ENCODE data around the gene F3. TPM values are rescaled to one million over a fixed set of nuclear protein-coding genes. Genes with fewer than 3 reads are reported as not detected.
A peak's percentile ranks its signal among the peaks of the same experiment; 100 is the strongest.
"Not testable (repeated sequence)": the region's sequence is repeated elsewhere in the genome, so short reads cannot be mapped to it uniquely, and the experiment has no call there.

The F3 gene
- total RNA-seq, 1 donor from 2014 or later, result 6.4 TPM

DNA sequence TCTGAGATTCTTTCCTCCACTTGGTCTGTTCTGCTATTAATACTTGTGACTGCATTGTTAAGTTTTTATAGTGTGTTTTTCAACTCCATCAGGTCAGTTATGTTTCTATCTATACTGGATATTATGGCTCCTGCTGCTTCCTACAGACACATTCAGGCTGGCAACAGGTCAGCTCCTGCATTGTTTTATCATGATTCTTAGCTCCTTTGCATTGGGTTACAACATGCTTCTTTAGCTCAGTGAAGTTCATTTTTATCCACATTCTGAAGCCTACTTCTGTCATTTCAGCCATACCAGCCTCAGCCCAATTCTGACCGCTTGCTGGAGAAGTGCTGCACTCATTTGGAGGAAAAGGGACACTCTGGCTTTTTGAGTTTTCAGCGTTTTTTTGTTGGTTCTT is 37.3 kb upstream of the F3 start:
- Histone ChIP-seq H3K79me2 (ENCODE audit: low read depth) (no peaks in the 10 kb centered on the region), H4K20me1 (ENCODE audit: low read depth) (no peaks in the 10 kb centered on the region), H3K4me3 (no peak overlapping the region), H3K9me3 (ENCODE audit: low read depth) (peaks cover 4% of the 10 kb centered on the region), H2AFZ (replicated peaks) (peak overlapping the region; percentile 56), H3K27me3 (no peaks in the 10 kb centered on the region), H3K27ac (no peak overlapping the region), H3K4me1 (peaks cover 7% of the 10 kb centered on the region), H3F3A (ENCODE audit: low read depth) (no peaks in the 10 kb centered on the region), H3K36me3 (no peaks in the 10 kb centered on the region), H3K4me2 (no peak overlapping the region), H3K9ac (no peak overlapping the region)
- no peak for DNase-seq (ENCODE audit: low spot score)
- H3K27me3 Mint-ChIP-seq (ENCODE audit: insufficient read depth, low read depth), result no peaks in the 10 kb centered on the region
- peaks cover 46% of the 10 kb centered on the region for H3K9me3 Mint-ChIP-seq
- H3K4me1 Mint-ChIP-seq, result peaks cover 5% of the 10 kb centered on the region
- no peak overlapping the region for H3K4me3 Mint-ChIP-seq
- peaks cover 6% of the 10 kb centered on the region for H3K36me3 Mint-ChIP-seq
- no peak overlapping the region for H3K27ac Mint-ChIP-seq
- TF ChIP-seq EZH2phosphoT487 (IDR thresholded peaks at IDR 0.05), result no peak
- TF ChIP-seq EZH2 (IDR thresholded peaks at IDR 0.05), result no peak
- TF ChIP-seq, protein P1, sequence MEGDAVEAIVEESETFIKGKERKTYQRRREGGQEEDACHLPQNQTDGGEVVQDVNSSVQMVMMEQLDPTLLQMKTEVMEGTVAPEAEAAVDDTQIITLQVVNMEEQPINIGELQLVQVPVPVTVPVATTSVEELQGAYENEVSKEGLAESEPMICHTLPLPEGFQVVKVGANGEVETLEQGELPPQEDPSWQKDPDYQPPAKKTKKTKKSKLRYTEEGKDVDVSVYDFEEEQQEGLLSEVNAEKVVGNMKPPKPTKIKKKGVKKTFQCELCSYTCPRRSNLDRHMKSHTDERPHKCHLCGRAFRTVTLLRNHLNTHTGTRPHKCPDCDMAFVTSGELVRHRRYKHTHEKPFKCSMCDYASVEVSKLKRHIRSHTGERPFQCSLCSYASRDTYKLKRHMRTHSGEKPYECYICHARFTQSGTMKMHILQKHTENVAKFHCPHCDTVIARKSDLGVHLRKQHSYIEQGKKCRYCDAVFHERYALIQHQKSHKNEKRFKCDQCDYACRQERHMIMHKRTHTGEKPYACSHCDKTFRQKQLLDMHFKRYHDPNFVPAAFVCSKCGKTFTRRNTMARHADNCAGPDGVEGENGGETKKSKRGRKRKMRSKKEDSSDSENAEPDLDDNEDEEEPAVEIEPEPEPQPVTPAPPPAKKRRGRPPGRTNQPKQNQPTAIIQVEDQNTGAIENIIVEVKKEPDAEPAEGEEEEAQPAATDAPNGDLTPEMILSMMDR (IDR thresholded peaks at IDR 0.05), result no peak

GRCh38 chr1:94573917-94574316 is 32.4 kb upstream of the F3 start:
- H3K36me3 Mint-ChIP-seq, result peaks cover 16% of the 10 kb centered on the region
- H3F3A ChIP-seq (ENCODE audit: low read depth); H3K27me3 Mint-ChIP-seq (ENCODE audit: insufficient read depth, low read depth); H3K27ac ChIP-seq; DNase-seq (ENCODE audit: low spot score); H3K27ac Mint-ChIP-seq; H2AFZ ChIP-seq (replicated peaks); H3K36me3 ChIP-seq; H3K4me1 Mint-ChIP-seq; H3K79me2 ChIP-seq (ENCODE audit: low read depth); H4K20me1 ChIP-seq (ENCODE audit: low read depth); H3K4me3 ChIP-seq; H3K9ac ChIP-seq; H3K4me3 Mint-ChIP-seq; H3K4me2 ChIP-seq; H3K27me3 ChIP-seq; H3K4me1 ChIP-seq; H3K9me3 ChIP-seq (ENCODE audit: low read depth): not testable (repeated sequence)
- peaks cover 53% of the 10 kb centered on the region for H3K9me3 Mint-ChIP-seq

DNA sequence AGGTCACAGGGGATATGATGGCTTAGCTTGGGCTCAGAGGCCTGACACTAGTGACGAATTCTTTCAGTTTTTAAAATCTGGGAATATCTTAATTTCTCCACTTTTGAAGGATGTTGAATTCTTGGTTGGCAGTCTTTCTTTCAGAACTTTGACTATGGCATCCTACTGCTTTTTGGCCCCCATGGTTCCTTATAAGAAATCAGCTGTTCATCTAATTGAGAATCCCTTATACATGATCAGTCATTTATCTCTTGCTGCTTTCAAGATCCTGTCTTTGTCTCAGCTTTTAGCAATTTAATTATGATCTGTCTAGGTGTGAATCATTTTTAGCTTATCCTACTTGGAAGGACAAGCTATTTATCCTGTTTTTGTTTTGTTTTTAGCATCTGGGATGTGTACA is 31.2 kb upstream of the F3 start:
- Histone ChIP-seq H3K36me3 (no peaks in the 10 kb centered on the region), H3K4me3 (no peak overlapping the region), H3K4me1 (no peaks in the 10 kb centered on the region), H3K79me2 (ENCODE audit: low read depth) (no peaks in the 10 kb centered on the region), H3F3A (ENCODE audit: low read depth) (no peaks in the 10 kb centered on the region), H3K9me3 (ENCODE audit: low read depth) (no peaks in the 10 kb centered on the region), H4K20me1 (ENCODE audit: low read depth) (no peaks in the 10 kb centered on the region), H2AFZ (replicated peaks) (no peak overlapping the region), H3K27ac (no peak overlapping the region), H3K4me2 (no peak overlapping the region), H3K9ac (no peak overlapping the region), H3K27me3 (no peaks in the 10 kb centered on the region)
- Mint-ChIP-seq H3K27me3 (ENCODE audit: insufficient read depth, low read depth) (peaks cover 2% of the 10 kb centered on the region), H3K4me1 (no peaks in the 10 kb centered on the region), H3K9me3 (peaks cover 43% of the 10 kb centered on the region), H3K27ac (no peak overlapping the region), H3K36me3 (peaks cover 15% of the 10 kb centered on the region), H3K4me3 (no peak overlapping the region)
- no peak for DNase-seq (ENCODE audit: low spot score)
- TF ChIP-seq EZH2 (IDR thresholded peaks at IDR 0.05) (no peak), EZH2phosphoT487 (IDR thresholded peaks at IDR 0.05) (no peak)
- TF ChIP-seq, protein P1 (IDR thresholded peaks at IDR 0.05), result no peak

- not testable (repeated sequence) for H3K4me1 Mint-ChIP-seq; H3K4me3 ChIP-seq; H3K4me2 ChIP-seq; H2AFZ ChIP-seq (replicated peaks); H3F3A ChIP-seq (ENCODE audit: low read depth); H3K27me3 ChIP-seq; H3K4me1 ChIP-seq; DNase-seq (ENCODE audit: low spot score); H3K36me3 ChIP-seq; H3K4me3 Mint-ChIP-seq; H3K27ac ChIP-seq; H4K20me1 ChIP-seq (ENCODE audit: low read depth); H3K27me3 Mint-ChIP-seq (ENCODE audit: insufficient read depth, low read depth); H3K9ac ChIP-seq; H3K27ac Mint-ChIP-seq; H3K79me2 ChIP-seq (ENCODE audit: low read depth); H3K9me3 ChIP-seq (ENCODE audit: low read depth)
- Mint-ChIP-seq H3K9me3 (peaks cover 32% of the 10 kb centered on the region), H3K36me3 (peaks cover 11% of the 10 kb centered on the region)
Observed at GRCh38 chr1:94570965-94571364, 29.4 kb upstream of the F3 start.

DNA sequence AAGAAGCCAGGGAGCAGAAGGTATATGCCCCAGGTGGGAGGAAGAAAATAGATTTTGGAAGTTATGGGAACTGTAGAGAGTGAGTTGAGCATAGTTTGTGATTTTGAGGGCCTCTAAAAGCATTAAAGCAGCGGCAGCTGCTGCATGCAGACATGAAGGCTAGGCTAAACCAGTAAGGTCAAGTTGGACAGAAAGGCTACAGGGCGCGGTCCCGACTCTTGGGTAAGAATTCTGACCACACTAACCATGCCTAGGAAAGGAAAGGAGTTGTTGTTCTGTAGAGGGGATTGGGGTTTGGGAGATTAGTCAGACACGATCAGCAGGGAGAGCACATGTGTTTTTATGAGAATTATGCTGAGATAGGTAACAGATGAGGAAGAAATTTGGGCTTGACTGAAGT is 27.2 kb upstream of the F3 start:
- H3K4me1 ChIP-seq, result peaks cover 11% of the 10 kb centered on the region
- not testable (repeated sequence) for H2AFZ ChIP-seq (replicated peaks); H3K4me1 Mint-ChIP-seq; H3K27me3 Mint-ChIP-seq (ENCODE audit: insufficient read depth, low read depth); DNase-seq (ENCODE audit: low spot score); H3K9ac ChIP-seq; H3K4me3 ChIP-seq; H3K27me3 ChIP-seq; H3K79me2 ChIP-seq (ENCODE audit: low read depth); H3K4me3 Mint-ChIP-seq; H3K4me2 ChIP-seq; H3F3A ChIP-seq (ENCODE audit: low read depth); H3K27ac Mint-ChIP-seq; H4K20me1 ChIP-seq (ENCODE audit: low read depth); H3K36me3 ChIP-seq; H3K9me3 ChIP-seq (ENCODE audit: low read depth); H3K27ac ChIP-seq
- H3K9me3 Mint-ChIP-seq, result peaks cover 24% of the 10 kb centered on the region
- peaks cover 11% of the 10 kb centered on the region for H3K36me3 Mint-ChIP-seq

- H3K79me2 ChIP-seq (ENCODE audit: low read depth); H3K36me3 ChIP-seq; H3K9ac ChIP-seq; H3K27ac Mint-ChIP-seq; H3K4me2 ChIP-seq; H3K4me3 ChIP-seq; H3K27me3 ChIP-seq; H3K27me3 Mint-ChIP-seq (ENCODE audit: insufficient read depth, low read depth); H3K4me3 Mint-ChIP-seq; H3F3A ChIP-seq (ENCODE audit: low read depth); H3K27ac ChIP-seq; H3K4me1 Mint-ChIP-seq; H3K9me3 ChIP-seq (ENCODE audit: low read depth); H2AFZ ChIP-seq (replicated peaks); DNase-seq (ENCODE audit: low spot score); H4K20me1 ChIP-seq (ENCODE audit: low read depth): not testable (repeated sequence)
- Mint-ChIP-seq H3K9me3 (peaks cover 20% of the 10 kb centered on the region), H3K36me3 (peaks cover 10% of the 10 kb centered on the region)
- H3K4me1 ChIP-seq, result peaks cover 11% of the 10 kb centered on the region
Observed at GRCh38 chr1:94567975-94568607, 26.5 kb upstream of the F3 start.

All from neural progenitor cell (in vitro differentiated cells).